ENCODE data around the gene TUBA4A. TPM values are rescaled to one million over a fixed set of nuclear protein-coding genes. Genes with fewer than 3 reads are reported as not detected.
A peak's percentile ranks its signal among the peaks of the same experiment; 100 is the strongest.

TUBA4A gene
- total and polyA plus RNA-seq, 9 of the 15 experiments (the other 6 are each of a cell fraction or from before 2014, with no cell fraction given) = 25.1 to 174 (median 42.4) TPM

- CTCF ChIA-PET (ENCODE audit: low intra/inter-chr PET ratio) = no interaction called here
- Histone ChIP-seq H3K9me3 (replicated peaks; ENCODE audit: control insufficient read depth, insufficient read depth, low read depth, low read length) (no peaks in the 10 kb centered on the region), H4K20me1 (replicated peaks; ENCODE audit: control insufficient read depth, insufficient read depth, low read length) (no peaks in the 10 kb centered on the region), H3K36me3 (ENCODE audit: control insufficient read depth, insufficient read depth, low read length) (no peaks in the 10 kb centered on the region), H2AFZ (ENCODE audit: low read depth, low read length) (no peak overlapping the region), H3K9ac (ENCODE audit: insufficient read depth in 1 of 2, low read depth in 2 of 2, low read length in 2 of 2) (no peak overlapping the region), H3K4me2 (ENCODE audit: insufficient read depth, low read length) (no peak overlapping the region), H3K4me1 (replicated peaks in 1 of 2; ENCODE audit: control insufficient read depth in 2 of 2, insufficient read depth in 2 of 2, low read length in 2 of 2) (peaks cover 2 to 8% of the 10 kb centered on the region in 2 experiments; a peak in 3 of 5 replicates), H3K27ac (ENCODE audit: extremely low read depth, low read depth, low read length) (no peak overlapping the region), H3K4me3 (no peak overlapping the region), H3K79me2 (ENCODE audit: control insufficient read depth, insufficient read depth, low read length) (no peaks in the 10 kb centered on the region), H3K27me3 (ENCODE audit: control insufficient read depth in 2 of 2, insufficient read depth in 2 of 2, low read length in 2 of 2) (peaks cover 8 to 48% of the 10 kb centered on the region in 2 experiments), H3K9me1 (ENCODE audit: control insufficient read depth, insufficient read depth, low read length) (no peaks in the 10 kb centered on the region)
- FAIRE-seq = no peak
- intact Hi-C loops (cut with micrococcal nuclease) = no loop called here
- WGBS (ENCODE audit: insufficient coverage, low coverage, missing lambda C conversion rate) = 1% methylated on average over 9 of the region's 11 CpGs
- TF ChIP-seq ZKSCAN8 (CRISPR knock-in tag; IDR thresholded peaks at IDR 0.05) = no peak
- no peak for ATAC-seq
- DNase-seq (ENCODE audit: extremely low read depth in 1 of 4, low spot score in 3 of 4) = no peak
- in situ Hi-C loops (cut with MboI) = no loop called here
- no TSS peak for BruUV-seq (replicated peaks)
- POLR2A ChIA-PET = interaction anchor here (1.2 to 1.6 kb wide), 2 partner anchors 9 to 11 kb away, joined by 3 to 4 read pairs; no protein-coding TSS in a partner anchor
Measured at GRCh38 chr2:219302412-219302968, 48.8 kb upstream of the TUBA4A start.

- DNase-seq (ENCODE audit: extremely low read depth in 1 of 4, low spot score in 3 of 4) = no peak
- Histone ChIP-seq H3K36me3 (ENCODE audit: control insufficient read depth, insufficient read depth, low read length) (no peaks in the 10 kb centered on the region), H3K4me3 (no peak overlapping the region), H3K4me2 (ENCODE audit: insufficient read depth, low read length) (no peak overlapping the region), H4K20me1 (replicated peaks; ENCODE audit: control insufficient read depth, insufficient read depth, low read length) (no peaks in the 10 kb centered on the region), H3K27ac (ENCODE audit: extremely low read depth, low read depth, low read length) (no peak overlapping the region), H2AFZ (ENCODE audit: low read depth, low read length) (no peak overlapping the region), H3K9me1 (ENCODE audit: control insufficient read depth, insufficient read depth, low read length) (no peaks in the 10 kb centered on the region), H3K79me2 (ENCODE audit: control insufficient read depth, insufficient read depth, low read length) (no peaks in the 10 kb centered on the region), H3K27me3 (ENCODE audit: control insufficient read depth in 2 of 2, insufficient read depth in 2 of 2, low read length in 2 of 2) (peaks cover 8 to 42% of the 10 kb centered on the region in 2 experiments), H3K9me3 (replicated peaks; ENCODE audit: control insufficient read depth, insufficient read depth, low read depth, low read length) (no peaks in the 10 kb centered on the region), H3K9ac (ENCODE audit: insufficient read depth in 1 of 2, low read depth in 2 of 2, low read length in 2 of 2) (peak overlapping the region in 1 of 2 experiments; percentile 35; a peak in 1 of 4 replicates), H3K4me1 (replicated peaks in 1 of 2; ENCODE audit: control insufficient read depth in 2 of 2, insufficient read depth in 2 of 2, low read length in 2 of 2) (peaks cover 17 to 29% of the 10 kb centered on the region in 2 experiments; a peak in 4 of 5 replicates)
- CTCF ChIA-PET (ENCODE audit: low intra/inter-chr PET ratio) = no interaction called here
- no peak for FAIRE-seq
- POLR2A ChIA-PET = interaction anchor here (0.6 to 1.5 kb wide), 3 partner anchors 9 to 17 kb away, joined by 3 to 5 read pairs (median 5); partner anchors contain the start of gene PTPRN
- intact Hi-C loops (cut with micrococcal nuclease) (no loop called here), in situ Hi-C loops (cut with MboI) (no loop called here)
- no TSS peak for BruUV-seq (replicated peaks)
- ATAC-seq = no peak
- 5% methylated on average over 4 of the region's 5 CpGs for WGBS (ENCODE audit: insufficient coverage, low coverage, missing lambda C conversion rate)
- TF ChIP-seq ZC3H11A (IDR thresholded peaks at IDR 0.05; ENCODE audit: low read depth, low read length) (no peak), KDM2B (CRISPR knock-in tag; IDR thresholded peaks at IDR 0.05) (no peak), LCOR (CRISPR knock-in tag; IDR thresholded peaks at IDR 0.05) (no peak), HSF4 (CRISPR knock-in tag; IDR thresholded peaks at IDR 0.05; ENCODE audit: borderline replicate concordance) (no peak), HIVEP1 (CRISPR knock-in tag; IDR thresholded peaks at IDR 0.05) (no peak), BCL6 (CRISPR knock-in tag; IDR thresholded peaks at IDR 0.05) (no peak), ZNF280A (IDR thresholded peaks at IDR 0.05; ENCODE audit: low read depth, partially characterized antibody) (no peak), KLF1 (tag; IDR thresholded peaks at IDR 0.05) (no peak), ELK1 (CRISPR knock-in tag; IDR thresholded peaks at IDR 0.05) (no peak), CGGBP1 (CRISPR knock-in tag; IDR thresholded peaks at IDR 0.05) (no peak)
Measured at GRCh38 chr2:219300022-219300421, 46.3 kb upstream of the TUBA4A start.
